ENCODE measurements around the gene CORO1C. TPM values are rescaled to one million over a fixed set of nuclear protein-coding genes. Genes with fewer than 3 reads are reported as not detected.

The CORO1C gene
- total and polyA plus RNA-seq, 4 donors = 23.2 to 58.6 (median 41.9) TPM

DNA sequence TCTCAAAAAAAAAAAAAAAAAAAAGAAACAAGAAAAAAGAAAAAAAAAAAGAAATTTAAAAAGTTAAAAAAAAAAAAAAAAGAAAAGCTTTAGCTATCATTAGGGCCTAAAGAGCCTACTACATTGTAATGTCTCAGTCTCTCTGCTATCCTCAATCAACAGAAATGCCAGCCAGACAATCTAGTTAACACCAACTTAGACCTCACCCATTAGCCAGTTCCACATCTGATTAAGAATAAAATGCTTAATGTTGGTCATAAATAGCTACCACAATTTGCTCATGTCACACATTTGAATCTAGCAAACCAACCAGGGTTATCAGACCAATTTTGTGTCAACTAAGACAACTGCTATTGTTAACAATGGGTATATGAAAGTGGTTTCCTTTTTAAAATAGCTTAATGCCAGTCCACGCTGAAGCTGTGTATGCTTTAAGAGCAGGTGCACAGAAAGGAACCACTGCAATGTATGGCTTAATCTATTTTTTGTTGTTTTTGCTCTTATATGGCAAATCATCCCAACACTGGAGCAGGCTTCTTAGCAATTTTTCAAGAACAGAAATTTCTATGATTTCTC lies 52.1 kb downstream of the CORO1C start:
- no peak for DNase-seq (ENCODE audit: low spot score)
- Histone ChIP-seq H3K4me1 (ENCODE audit: control insufficient read depth in 4 of 4, insufficient read depth in 4 of 4, low read length in 3 of 4) (peaks cover 0 to 1% (median 0%) of the 10 kb centered on the region in 4 donors), H3K27me3 (ENCODE audit: control insufficient read depth in 4 of 4, insufficient read depth in 4 of 4, low read length in 3 of 4) (no peaks in the 10 kb centered on the region), H3K4me3 (ENCODE audit: low read depth in 1 of 3, low read length in 3 of 3) (no peak overlapping the region), H3K9ac (ENCODE audit: low read depth in 1 of 2, low read length in 2 of 2) (no peak overlapping the region), H3K9me3 (ENCODE audit: control insufficient read depth in 4 of 4, low read length in 3 of 4) (no peaks in the 10 kb centered on the region), H3K36me3 (ENCODE audit: control insufficient read depth in 4 of 4, insufficient read depth in 3 of 4, low read depth in 1 of 4, low read length in 3 of 4) (peaks cover 2 to 7% (median 6%) of the 10 kb centered on the region in 4 donors), H3K27ac (ENCODE audit: low read depth in 1 of 2, low read length in 2 of 2) (no peak overlapping the region)
- TF ChIP-seq GABPA (IDR thresholded peaks at IDR 0.05 in 1 of 2, conservative IDR thresholded peaks at IDR 0.05 in 1 of 2) (no peak), NR2F2 (IDR thresholded peaks at IDR 0.05) (no peak), CTCF (IDR thresholded peaks at IDR 0.05; ENCODE audit: low read depth, low read length, missing input control) (no peak), ZBTB33 (IDR thresholded peaks at IDR 0.05) (no peak), EGR1 (IDR thresholded peaks at IDR 0.05; ENCODE audit: low read depth in 2 of 2) (no peak), RXRA (IDR thresholded peaks at IDR 0.05) (no peak), FOXA2 (IDR thresholded peaks at IDR 0.05) (no peak), HNF4A (conservative IDR thresholded peaks at IDR 0.05) (no peak), TAF1 (conservative IDR thresholded peaks at IDR 0.05) (no peak), JUND (IDR thresholded peaks at IDR 0.05) (no peak), HNF4G (IDR thresholded peaks at IDR 0.05) (no peak), SP1 (IDR thresholded peaks at IDR 0.05) (no peak), YY1 (IDR thresholded peaks at IDR 0.05) (no peak)
- WGBS = 98% methylated on average over 1 of the region's 1 CpG

DNA sequence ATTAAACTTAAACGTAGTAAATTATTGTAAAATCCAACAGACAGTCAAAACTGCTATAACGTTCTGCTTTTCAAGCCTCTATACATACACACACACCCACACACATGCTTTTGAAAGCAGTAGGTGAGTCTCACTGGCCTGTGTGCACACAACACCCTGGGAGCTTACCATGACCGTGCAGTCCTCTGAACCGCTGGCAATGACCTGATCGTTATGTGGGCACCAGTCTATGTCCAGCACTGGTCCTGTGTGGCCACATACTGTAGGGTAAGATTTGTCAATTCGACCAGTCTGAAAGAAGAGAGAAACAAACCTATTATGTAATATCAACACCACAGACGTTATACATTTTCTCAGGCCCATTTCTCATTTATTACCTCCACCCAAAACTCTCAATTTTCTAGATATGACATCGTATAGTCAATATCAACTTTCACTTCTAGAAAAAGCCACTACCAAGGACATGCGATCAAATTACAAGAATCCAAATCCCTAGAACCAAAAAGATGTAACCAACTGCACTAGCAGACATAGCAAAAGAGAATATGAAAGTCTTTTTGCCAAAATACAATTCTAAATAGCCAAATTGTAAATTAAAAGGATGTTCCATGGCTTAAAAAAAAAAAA lies 53.1 kb downstream of the CORO1C start:
- Histone ChIP-seq H3K4me3 (ENCODE audit: low read depth in 1 of 3, low read length in 3 of 3) (no peak overlapping the region), H3K9ac (ENCODE audit: low read depth in 1 of 2, low read length in 2 of 2) (no peak overlapping the region), H3K4me1 (ENCODE audit: control insufficient read depth in 4 of 4, insufficient read depth in 4 of 4, low read length in 3 of 4) (peaks cover 0 to 1% (median 0%) of the 10 kb centered on the region in 4 donors), H3K27me3 (ENCODE audit: control insufficient read depth in 4 of 4, insufficient read depth in 4 of 4, low read length in 3 of 4) (no peaks in the 10 kb centered on the region), H3K27ac (ENCODE audit: low read depth in 1 of 2, low read length in 2 of 2) (no peak overlapping the region), H3K9me3 (ENCODE audit: control insufficient read depth in 4 of 4, low read length in 3 of 4) (no peaks in the 10 kb centered on the region), H3K36me3 (ENCODE audit: control insufficient read depth in 4 of 4, insufficient read depth in 3 of 4, low read depth in 1 of 4, low read length in 3 of 4) (peaks cover 2 to 7% (median 6%) of the 10 kb centered on the region in 4 donors)
- DNase-seq (ENCODE audit: low spot score) = no peak
- WGBS = 91% methylated on average over 9 of the region's 9 CpGs
- TF ChIP-seq TAF1 (conservative IDR thresholded peaks at IDR 0.05) (no peak), GABPA (IDR thresholded peaks at IDR 0.05 in 1 of 2, conservative IDR thresholded peaks at IDR 0.05 in 1 of 2) (no peak), SP1 (IDR thresholded peaks at IDR 0.05) (no peak), HNF4A (conservative IDR thresholded peaks at IDR 0.05) (no peak), CTCF (IDR thresholded peaks at IDR 0.05; ENCODE audit: low read depth, low read length, missing input control) (no peak), NR2F2 (IDR thresholded peaks at IDR 0.05) (no peak), RXRA (IDR thresholded peaks at IDR 0.05) (no peak), EGR1 (IDR thresholded peaks at IDR 0.05; ENCODE audit: low read depth in 2 of 2) (no peak), RAD21 (IDR thresholded peaks at IDR 0.05) (no peak), ZBTB33 (IDR thresholded peaks at IDR 0.05) (no peak), JUND (IDR thresholded peaks at IDR 0.05) (no peak), FOXA1 (IDR thresholded peaks at IDR 0.05) (no peak), HNF4G (IDR thresholded peaks at IDR 0.05) (no peak), FOXA2 (IDR thresholded peaks at IDR 0.05) (no peak), REST (IDR thresholded peaks at IDR 0.05) (no peak)
- TF ChIP-seq, protein P1, sequence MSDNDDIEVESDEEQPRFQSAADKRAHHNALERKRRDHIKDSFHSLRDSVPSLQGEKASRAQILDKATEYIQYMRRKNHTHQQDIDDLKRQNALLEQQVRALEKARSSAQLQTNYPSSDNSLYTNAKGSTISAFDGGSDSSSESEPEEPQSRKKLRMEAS (IDR thresholded peaks at IDR 0.05) = no peak
- TF ChIP-seq, protein P2, sequence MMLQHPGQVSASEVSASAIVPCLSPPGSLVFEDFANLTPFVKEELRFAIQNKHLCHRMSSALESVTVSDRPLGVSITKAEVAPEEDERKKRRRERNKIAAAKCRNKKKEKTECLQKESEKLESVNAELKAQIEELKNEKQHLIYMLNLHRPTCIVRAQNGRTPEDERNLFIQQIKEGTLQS (IDR thresholded peaks at IDR 0.05) = no peak

Measured in liver (tissue), 9 donors.